Occipital lobe (tissue), 2 donors: ENCODE measurements around the gene AFF3. TPM values are rescaled to one million over a fixed set of nuclear protein-coding genes. Genes with fewer than 3 reads are reported as not detected.

ENCODE experiments used
- DNase-seq: peaks from one replicate; lab custom pipeline; 2025; lab: John Stamatoyannopoulos, UW
- total RNA-seq: library from RNA; depleted of rRNA; stranded (reverse); fragments of >200 nt; gene quantifications from one replicate; pipeline ENCODE4 v1.2.3, GENCODE V29; 2014

The AFF3 gene
- total RNA-seq, 1 donor from 2014 or later = 105 TPM

DNA sequence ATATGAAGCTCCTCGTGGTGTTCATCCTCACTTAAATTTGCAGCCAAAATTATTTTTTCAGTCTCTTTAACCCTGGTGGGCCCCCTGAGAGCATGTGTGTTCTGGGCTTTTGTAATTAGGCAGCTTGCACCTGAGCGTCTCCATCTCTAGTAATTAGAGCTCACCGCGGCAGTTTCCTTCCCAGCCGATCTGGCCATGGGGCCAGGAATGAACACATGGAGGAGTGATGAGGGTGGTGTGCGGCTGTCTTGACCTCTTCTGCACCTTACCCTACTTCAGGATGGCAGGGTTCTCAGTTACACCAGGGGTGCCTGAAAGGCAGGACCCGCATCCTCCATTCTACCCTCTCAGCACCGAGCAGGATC lies 98.5 kb downstream of the AFF3 start:
- DNase-seq = no peak

DNA sequence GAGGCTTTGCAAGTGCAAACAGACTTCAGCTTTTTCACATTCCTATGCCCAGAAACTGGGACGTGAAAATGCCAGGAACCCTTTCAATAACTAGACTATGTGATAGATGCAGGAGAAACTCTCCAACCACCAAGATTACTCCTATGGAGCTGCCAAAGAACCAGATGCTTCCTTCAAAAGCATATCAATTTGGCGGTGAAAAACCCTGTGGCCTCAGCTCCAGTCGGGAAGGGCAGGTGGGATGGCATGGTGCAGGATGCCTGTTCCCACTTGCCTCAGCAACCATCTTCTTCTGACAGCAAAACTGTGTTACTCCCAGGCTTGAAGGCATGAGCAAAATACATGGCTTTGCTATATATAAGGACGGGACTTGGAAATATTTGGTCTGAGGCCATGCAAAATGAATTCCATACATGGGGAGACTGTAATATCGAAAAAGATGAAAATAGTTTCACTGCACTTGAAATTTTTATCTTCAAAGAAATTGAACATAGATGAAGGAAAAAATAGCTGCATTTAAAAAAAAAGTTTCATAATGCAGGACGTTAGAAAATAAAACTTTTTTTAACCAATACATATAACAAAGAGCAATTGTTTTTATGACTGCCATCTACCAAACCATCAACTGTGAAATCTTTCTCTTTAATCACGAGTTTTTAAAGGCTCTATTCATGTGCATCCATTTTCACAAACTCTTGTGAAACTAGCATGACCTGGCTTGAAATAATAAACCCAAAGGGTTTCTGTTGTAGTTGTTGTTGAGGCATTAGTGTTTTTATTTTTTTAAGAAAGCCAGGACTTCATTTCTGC lies 99.1 kb downstream of the AFF3 start:
- DNase-seq = no peak

DNA sequence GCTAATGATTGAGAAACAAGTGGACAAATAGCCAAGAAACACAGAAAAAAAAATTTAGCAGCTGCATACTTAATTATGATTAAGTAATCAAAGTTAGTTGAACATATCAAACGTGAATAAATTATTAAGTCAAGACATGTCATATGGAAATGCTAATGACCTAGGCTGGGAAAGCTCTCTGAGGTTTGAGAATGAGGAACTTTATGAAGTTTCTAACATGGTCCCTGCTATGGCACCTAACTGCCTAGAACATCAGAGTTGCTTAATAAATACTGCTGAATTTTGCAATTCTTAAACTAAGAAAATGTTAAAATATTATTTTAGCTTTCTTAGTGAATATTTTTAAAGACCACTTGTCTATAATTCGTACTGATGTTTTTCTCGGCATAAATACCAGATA lies 99.8 kb downstream of the AFF3 start:
- no peak for DNase-seq

DNA sequence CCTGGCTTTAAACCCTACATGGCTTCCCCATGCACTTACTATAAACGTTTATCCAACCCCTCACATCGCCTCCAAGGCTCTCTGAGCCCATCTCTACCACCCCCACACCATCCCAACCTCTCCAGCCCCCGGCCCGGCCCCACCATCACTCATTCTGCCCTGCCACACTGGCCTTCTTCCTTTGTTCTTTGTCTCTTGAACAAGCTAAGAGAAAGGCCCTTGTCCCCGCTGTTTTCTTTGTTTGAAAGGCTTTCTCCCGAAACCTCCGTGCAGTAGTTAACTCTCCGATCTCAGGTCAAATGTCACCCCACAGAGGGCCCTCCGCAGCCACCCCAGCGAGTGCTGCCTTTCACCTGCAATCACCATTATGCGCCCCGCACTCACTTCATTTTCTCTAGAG lies 100.4 kb downstream of the AFF3 start:
- no peak for DNase-seq

DNA sequence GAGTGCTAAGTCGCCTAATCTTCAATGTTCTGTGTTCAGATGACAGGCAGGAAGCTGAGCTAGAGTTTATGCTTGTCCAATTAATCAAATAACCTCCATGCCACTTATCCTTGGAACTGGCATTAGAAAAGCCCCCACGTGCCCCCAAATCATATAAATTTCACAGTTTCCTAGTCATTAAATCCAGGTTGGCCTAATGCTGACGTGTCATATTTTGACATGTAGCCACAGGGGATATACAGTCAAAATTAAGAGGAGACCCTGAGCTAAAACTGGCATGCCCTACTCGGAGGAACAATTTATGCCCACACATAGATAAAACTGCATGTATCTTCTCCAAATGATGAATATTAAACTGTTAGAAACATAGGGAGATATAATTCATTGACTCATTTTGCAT lies 101.0 kb downstream of the AFF3 start:
- DNase-seq = no peak

DNA sequence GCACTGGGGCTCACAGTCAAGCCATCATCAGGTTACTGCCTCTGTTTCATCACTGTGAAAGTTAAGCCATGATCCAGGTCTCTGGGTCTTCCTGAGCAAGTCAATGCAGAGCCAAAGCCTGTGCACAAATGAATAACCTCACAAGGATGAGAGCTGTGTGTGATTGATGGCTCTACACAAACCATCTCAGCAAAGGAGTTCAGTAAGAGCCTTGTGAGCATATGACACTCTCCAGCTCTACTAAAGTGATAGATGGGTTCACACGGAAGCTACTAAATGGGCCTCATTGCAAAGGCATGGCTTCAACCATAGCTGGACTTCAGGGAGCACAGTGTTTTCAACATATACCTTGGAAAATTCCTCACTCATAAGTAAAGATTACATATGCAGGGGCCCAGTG lies 101.5 kb downstream of the AFF3 start:
- no peak for DNase-seq

DNA sequence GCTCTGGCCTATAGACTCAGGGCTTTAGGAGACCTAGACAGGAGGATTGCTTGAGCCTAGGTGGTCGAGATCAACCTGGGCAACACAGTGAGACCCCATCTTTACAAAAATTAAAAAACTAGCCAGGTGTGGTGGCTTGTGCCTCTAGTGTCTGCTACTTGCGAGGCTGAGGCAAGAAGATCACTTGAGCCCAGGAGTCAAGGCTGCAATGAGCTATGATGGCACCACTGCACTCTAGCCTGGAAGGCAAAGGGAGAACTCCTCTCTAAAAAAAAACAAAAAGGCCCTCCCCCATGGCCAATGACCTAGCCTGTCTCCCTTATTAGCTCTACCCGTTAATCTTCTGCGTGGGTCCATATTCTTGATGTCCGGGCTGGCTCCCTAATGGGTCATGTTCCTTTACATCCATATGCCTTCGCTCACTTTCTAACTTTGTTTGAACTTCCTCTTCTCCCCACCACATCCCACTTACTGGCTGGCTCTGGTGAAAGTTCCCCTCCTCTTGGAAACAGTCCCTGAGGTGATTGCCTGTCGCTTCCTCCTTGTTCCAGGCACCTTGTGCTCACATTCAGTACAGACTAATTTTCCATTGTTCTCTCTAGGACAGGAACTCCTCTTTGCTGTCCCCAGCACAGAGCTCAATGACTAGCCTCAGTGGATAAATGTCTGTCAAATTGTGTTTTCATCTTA lies 103.0 kb downstream of the AFF3 start:
- no peak for DNase-seq

DNA sequence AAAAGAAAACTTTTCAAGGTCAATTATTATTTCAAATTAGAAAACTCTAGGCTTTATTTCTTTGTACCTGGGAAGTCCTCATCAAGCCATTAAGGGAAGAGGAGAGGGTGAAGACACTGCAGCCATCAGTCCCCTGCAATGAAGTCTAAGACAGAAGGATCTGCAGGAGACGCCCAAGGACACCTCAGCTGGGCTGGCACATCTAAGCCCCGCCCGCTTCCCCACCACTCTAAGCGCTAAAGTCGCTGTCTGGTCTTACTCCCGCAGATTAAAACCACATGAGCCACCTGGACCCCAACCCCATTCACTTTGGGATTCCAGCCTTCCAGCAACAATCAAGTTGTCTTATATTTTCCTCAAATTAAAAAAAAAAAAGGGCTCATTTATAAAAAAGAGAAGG lies 104.4 kb downstream of the AFF3 start:
- no peak for DNase-seq

DNA sequence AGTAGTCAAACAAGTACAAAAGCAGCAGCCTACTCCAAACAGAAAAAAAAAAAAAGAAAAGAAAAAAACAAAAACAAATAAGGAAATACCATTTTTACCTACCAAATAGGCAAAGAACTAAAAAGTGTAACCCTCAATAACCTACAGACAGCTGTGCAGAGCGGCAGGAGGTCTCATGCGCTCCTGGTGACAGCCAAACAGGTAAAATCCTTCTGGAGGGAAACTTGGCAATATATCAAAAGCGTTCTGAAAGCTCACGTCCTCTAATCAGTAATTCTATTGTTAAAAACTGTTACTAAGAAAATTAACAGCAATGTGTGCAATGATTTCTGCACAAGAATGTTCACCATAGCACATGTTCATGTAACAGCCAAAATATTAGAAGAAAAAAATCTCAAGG lies 105.6 kb downstream of the AFF3 start:
- no peak for DNase-seq

DNA sequence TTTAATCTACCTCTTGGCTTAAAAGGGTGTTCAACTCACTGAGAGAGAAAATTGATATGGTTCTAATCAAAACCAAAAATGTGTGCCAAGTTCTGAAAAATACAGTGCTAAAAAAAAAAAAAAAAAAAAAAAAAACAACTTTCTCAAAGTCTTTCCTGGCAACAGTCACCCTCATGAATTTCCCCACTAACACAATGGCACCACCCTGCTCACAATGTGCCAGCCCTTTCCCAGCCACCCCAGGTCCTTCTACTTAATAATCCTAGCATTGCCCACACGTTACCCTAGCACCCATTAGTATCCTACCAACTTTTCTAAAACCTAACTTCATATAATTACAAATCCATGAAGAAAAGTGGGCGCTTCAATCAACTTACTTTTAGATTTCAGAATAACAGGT lies 106.4 kb downstream of the AFF3 start:
- DNase-seq = no peak

DNA sequence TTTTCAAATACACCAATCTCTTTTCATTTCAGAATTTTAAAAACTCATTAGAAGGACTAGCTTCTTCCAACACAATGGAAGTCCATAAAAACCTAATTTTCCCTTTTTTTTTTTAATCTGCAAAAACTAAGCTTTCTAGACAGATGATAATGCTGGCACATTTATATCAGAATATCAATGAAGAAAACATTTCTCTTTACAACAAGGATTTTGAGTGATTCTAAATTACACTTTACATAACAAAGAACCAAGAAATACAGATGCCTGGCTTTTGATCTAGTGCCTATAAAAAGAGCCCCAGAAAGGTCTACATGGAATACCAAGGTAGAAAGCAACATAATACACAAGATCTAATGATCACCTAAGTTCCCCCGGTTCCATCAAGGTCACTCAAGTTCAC lies 108.0 kb downstream of the AFF3 start:
- no peak for DNase-seq

DNA sequence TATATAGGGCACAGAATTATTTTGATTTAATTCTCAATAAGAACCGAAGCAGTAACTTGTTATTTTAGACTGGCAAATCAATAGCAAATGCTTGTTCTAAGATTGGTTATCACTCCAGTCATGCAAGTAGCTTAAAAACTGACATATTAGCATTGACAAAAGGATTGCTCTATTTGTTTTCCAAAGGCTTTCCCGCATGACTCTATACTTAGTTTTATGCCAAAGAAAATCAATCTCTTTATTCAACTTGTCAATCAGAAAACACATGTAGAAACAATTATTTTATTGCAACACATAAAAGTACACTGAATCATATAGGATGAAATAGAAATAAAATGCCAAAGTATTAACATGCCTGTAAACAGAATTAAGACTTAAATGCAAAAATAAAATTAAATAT lies 108.4 kb downstream of the AFF3 start:
- DNase-seq = no peak

DNA sequence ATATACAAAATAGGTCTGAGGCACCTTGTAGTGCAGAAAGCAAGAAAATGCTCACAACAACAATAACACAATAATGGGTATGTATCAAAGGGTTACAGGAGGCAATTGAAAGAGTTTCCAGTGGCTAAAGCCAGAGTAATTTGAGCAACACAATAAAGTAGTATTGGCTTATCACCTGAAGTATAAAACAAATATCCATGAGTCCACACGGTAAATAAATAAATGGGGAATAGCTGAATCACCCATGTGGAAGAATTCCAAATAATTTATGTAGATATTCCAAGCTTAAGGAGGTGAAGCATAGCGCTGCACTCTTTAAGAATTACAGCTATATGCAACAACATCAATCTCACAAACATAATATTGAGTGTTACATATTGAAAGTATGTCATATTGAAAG lies 110.8 kb downstream of the AFF3 start:
- DNase-seq = no peak

DNA sequence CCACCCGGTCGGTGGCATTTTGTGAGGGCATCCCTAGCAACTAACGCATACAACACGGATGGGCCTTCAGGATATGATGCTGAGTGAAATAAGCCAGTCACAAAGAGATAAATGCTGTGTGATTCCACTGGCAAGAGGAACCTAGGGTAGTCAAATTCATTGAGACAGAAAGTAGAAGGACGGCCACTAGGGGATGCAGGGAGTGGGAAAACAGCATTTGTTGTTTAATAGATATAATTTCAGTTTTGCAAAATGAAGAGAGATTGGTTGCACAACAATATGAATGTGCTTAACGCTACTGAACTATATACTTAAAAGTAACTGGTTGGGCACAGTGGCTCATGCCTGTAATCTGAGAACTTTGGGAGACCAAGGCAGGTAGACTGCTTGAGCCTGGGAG lies 112.9 kb downstream of the AFF3 start:
- DNase-seq = no peak

DNA sequence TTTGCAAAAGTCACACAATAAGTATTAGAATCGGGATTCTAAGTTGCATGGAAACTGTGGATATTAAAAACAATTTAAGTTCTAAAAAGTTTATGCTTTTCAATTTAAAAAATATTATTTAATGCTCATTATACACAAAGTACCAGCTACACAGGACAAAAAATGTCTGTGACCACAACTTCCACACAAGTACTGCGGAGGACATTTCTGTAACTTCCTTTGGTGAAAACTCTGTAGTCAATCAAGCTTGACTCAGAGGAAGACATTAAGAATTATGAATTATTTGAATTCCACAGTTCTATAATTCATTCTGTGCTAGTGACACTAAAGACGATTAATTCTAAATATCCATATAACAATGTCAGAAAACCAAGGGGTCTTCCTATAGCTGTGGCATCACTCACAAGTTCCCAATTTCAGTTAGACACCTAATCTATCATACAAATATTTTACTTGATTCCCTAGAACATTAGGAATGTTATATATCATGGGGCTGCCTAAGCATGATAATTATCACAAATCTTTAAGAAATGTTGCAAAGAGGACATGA lies 120.5 kb downstream of the AFF3 start:
- DNase-seq = no peak

DNA sequence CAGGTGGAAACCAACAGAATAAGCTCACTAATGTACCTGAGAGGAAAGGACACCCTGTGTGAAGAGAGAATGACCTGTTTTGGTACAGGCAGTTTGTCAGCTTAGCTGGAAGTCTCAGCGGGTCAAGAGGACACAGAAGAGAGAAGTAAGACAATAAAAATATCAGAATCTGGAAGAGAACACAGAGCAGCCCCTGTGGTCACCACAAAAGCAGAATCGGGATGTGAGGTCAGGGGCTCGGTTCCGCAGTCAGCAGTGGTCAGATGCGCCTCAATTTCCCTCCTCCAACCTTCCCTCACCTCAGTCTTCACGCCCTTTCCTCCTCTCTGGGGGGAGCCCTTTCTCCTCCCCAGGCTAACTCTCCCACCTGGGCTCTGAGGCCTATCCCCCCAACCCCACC lies 122.9 kb downstream of the AFF3 start:
- no peak for DNase-seq

DNA sequence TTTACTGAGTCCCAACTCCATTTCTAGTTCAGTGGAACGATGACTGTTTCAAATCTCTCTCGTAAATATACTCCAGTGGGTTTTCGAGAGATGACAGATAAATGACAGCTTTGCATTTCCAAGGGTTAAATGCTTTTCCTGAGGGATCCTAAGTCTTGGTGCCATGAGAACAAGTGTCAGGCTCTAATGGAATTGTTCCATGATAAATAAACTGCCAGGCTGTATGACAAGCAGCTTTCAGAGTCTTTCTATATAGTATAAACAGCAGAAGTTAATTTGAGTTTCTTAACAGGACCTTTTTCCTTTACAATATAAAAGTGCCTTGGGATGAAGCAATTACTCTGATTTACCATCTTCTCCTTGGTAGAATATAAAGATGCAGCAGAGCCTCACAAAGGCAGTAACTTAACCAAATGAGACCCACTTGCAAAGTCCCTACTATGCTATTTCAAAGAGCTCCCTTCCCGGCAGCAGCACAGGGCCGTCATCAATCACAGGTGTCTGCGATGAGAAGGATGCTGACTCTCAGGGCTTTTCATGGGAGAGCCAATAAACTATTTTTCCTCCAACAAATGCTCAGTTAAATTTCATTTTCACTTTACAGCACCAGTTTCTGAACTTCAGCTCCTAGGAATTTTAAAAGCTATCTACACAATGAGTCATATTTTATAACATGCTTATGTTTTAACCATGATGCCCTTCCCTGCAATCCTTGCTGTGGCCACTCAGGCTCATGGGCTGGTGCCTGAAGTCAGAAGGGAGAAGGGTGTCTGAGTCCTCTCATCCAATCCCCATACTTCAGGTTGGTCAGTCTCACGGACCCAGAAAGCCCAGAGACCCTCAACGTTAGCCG lies 123.8 kb downstream of the AFF3 start:
- DNase-seq = no peak

DNA sequence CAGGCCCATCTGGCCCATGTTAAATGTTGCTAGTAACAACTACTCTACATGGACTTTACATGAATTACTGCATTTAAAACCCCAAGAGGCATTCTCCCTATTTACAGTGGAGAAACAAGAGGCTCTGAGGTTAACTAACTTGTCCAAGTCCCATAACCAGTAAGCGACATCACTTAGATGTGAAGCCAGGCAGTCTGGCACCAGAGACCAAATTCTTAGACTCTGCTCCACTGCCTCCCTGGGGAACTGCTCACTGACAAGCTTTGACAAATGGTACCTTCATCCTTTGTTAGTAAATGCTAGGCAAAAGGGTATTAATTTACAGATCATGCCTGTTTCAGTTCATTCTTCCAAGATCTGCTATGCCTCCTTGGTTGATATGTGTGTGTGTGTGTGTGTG lies 124.8 kb downstream of the AFF3 start:
- no peak for DNase-seq

DNA sequence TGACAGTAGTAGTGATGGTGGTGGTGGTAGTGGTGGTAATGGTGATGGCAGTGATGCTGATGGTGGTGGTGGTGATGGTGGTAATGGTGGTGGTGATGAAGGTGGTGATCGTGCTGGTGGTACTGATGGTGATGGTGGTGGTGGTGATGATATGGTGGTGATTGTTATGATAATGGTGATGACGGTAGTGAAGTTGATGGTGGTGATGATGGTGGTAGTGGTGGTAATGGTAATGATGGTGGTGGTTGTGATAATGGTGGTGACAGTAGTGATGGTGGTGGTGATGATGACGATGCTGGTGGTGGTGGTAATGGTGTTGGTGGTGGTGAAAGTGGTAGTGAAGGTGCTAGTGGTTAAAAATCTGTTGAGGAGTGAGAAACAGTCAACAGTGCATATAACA lies 125.6 kb downstream of the AFF3 start:
- DNase-seq = no peak

DNA sequence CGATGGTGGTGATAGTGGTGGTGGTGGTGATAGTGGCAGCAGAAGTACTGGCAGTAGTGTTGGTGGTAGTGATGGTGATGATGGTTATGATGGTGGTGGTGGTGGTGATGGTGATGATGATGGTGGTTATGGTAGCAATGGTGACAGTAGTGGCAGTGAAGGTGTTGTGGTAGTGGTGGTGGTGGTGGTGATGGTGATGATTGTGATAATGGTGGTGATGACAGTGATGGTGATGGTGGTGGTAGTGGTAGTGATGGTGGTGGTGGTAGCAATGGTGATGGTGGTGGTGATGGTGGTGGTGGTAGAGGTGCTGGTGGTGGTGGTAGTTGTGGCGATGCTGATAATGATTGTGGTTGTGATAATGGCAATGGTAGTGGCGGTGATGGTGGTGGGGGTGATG lies 126.5 kb downstream of the AFF3 start:
- no peak for DNase-seq

DNA sequence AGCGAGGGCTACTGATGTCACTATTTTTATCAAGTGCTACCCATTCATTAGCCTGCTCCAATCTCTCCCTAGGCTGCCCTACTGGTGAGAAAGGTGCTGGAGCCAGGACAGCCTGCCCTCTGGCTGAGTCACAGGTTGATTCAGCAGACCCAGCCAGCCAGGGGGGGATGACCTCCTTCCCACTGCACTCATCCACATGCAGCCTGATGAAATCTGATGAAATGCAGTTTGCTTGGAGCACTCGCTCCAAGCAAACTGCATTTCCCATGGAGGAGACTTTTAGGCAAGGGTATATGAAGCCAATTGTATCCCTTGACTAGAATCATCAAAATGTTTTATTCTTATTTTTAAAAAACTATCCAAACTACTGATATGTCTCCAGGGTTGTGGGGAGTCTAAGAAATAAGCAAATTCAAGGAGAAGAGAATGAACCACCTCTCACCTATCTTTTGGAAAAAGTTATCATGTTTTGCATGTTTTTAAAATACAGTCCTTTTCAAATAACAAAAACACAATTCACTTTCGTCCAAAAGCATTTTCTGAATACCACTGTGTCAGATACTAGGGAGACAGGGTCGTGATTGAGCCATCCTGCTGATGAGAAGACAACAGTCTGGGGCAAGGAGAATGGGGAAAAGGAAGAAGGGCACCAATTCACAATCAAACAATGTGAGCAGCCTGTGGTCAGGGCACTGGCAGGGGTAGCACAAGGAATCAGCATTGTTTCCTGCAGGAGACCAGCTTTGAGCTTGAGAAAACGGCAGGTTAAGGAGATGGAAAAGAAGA lies 128.3 kb downstream of the AFF3 start:
- no peak for DNase-seq
